WI38 (cell line): Measurements from ENCODE around the gene SLC23A2.

Experiments used
- H3K4me3 ChIP-seq: 2 replicates; pipeline ENCODE4 v1.5.1; 2011; ENCODE audit warnings: low read depth, mild to moderate bottlenecking, control low read depth, low read length
- CTCF ChIP-seq: IDR thresholded peaks from 2 replicates; pipeline ENCODE4 v1.5.1; 2012; ENCODE audit warnings: low read depth, mild to moderate bottlenecking, control low read depth, low read length

SLC23A2 gene

DNA sequence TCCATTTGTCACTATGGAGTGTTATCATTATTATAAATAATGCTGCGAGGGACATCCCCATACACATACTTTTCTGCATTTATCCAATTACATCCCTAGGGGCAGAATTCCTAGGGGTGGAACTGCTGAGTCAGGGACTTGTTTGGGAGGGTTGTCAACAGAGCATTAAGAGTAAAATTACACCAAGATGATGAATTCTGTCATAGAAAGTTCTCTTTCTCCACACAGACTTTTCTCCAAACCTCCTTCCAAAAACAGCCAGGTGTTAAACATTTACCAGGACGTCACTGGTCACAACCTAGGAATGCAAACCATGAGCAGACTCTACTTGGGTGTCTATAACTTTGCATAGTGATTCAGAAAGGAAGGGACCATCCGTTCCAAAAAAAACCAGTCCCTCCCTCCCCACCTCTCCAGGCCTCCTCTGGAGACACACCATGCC lies 184.1 kb downstream of the SLC23A2 start:
- no peak for TF ChIP-seq CTCF
- H3K4me3 ChIP-seq = no peak overlapping the region

DNA sequence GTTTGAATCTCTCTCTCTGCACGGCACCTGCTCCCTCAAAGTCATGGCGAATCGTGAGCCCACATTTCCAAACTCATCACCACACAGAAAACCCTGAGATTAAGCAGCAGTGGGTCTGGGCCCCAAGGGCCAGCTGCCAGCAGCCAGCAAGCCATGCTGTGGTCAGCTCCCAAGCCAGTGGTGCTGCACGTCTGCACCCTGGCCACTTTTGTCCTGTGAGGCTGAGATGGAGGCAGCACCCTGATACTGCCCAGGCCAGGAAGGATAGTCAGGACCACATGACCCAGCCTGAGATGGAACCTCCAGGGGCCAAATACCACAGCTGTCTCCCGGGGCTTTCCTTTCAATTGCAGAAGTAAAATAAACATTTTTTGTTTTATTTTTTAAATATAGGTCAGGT lies 185.7 kb downstream of the SLC23A2 start:
- TF ChIP-seq CTCF = no peak
- no peak overlapping the region for H3K4me3 ChIP-seq

- no peak for TF ChIP-seq CTCF
- H3K4me3 ChIP-seq = no peak overlapping the region
Measured at GRCh38 chr20:4814696-4815252, 186.5 kb downstream of the SLC23A2 start.

- H3K4me3 ChIP-seq = no peak overlapping the region
- no peak for TF ChIP-seq CTCF
Measured at GRCh38 chr20:4813863-4814695, 187.2 kb downstream of the SLC23A2 start.

DNA sequence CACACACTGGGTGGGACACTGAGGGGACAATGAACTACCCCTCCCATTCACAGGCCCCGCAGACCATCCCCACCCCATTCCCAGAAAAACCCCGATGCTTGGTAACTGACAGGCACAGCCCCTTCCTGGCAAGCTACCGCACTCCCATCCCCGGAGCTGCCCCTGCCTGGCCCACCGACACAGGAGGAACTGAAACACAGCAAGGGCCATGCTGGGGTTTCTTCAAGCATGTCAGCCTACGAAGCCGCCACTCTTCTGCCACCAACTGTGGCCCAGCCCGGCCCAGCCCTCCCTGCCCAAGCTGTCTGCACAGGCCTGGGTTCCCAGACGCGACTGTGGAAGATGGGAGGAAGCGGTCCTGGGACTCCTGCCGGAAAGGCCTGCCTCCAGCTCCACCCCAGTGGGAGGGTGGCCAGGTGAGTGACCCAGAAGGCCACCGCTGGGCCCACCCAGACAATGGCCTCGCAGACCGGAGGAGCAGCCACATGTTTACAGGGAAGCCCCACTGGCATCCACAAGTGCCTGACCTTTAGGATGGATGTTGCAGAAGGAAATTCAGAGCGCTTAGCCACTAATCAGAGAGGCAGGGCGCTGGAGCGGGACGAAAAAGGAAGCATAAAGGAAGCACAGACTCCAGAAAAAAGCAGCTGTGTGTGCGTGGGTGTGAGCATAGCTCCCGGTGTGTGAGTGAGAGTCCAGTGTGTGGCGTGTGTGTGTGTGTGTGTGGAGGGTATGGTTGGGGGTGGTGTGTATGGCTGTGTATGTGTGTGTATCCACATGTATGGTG lies 188.0 kb downstream of the SLC23A2 start:
- no peak for TF ChIP-seq CTCF

DNA sequence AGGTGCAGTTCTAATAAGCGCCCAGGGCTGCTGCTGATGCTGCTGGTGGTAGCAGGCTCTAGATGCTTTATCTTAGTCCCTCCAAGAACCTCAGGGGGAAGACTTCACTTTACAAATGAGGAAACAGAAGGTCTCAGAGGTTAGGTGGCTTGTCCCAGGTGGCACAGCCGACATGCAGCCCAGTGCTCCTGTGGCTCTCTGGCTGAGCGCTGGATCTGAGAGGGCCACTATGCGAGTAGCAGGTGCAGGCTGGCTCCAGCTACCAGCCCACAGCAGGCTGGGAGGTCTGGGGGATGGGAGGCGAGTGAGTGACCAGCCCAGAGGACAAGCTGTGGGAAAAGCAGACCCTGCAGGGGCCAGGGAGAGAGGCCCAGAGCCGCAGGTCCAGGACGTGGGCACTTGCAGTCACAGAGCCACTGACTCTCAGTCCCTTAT lies 188.7 kb downstream of the SLC23A2 start:
- no peak for TF ChIP-seq CTCF

More for the DNA sequence above, 188.0 kb downstream of the SLC23A2 start:
- H3K4me3 ChIP-seq = no peak overlapping the region

More for the DNA sequence above, 188.7 kb downstream of the SLC23A2 start:
- H3K4me3 ChIP-seq = no peak overlapping the region
